A549 (cell line): ENCODE results near the gene THBS3. TPM values are rescaled to one million over a fixed set of nuclear protein-coding genes. Genes with fewer than 3 reads are reported as not detected.

ENCODE experiments used
- ATAC-seq, 2 experiments: fragments of 200-7000 bp in 1 of 2; fragments of >200 bp in 1 of 2; cut with Nextera tagmentation in 1 of 2; cut with Tn5 transposase in 1 of 2; 3 replicates each; pipeline versions ENCODE4 v1.8.0 to v1.9.1; 2018 to 2020; ENCODE audit warnings: mild to moderate bottlenecking in 1 of 2, moderate library complexity in 1 of 2
- CTCF ChIA-PET: fragments of 300-600 bp; sonication (Branson Sonifier 250); formaldehyde crosslinking; extraction: SDS; loops from one replicate; lab custom pipeline; 2021; ENCODE audit warnings: antibody characterized with exemption, inconsistent platforms; lab: Yijun Ruan, JAX
- POLR2A ChIA-PET: fragments of 350-600 bp; formaldehyde crosslinking; extraction: SDS; loops from one replicate; lab custom pipeline; 2021; ENCODE audit warnings: antibody characterized with exemption, inconsistent platforms; lab: Yijun Ruan, JAX
- DNase-seq, 2 experiments: peaks; one replicate each; pipeline versions ENCODE4 v3.0.0 to v3.0.0-alpha.2; 2011 to 2016; ENCODE audit warnings: low read depth in 1 of 2, low spot score in 1 of 2
- FAIRE-seq: peaks from 2 replicates; lab custom pipeline; 2011; peaks lifted over from hg19 to GRCh38; lab: Jason Lieb, UNC
- H3K27ac ChIP-seq, 2 experiments: fragments of >200 bp; sonication (Bioruptor Twin); formaldehyde crosslinking; 3 replicates each; pipeline ENCODE4 v1.5.1; 2016 to 2017
- H3K4me1 ChIP-seq: fragments of >200 bp; sonication (Bioruptor Twin); formaldehyde crosslinking; 3 replicates; pipeline ENCODE4 v1.6.1; 2016
- H3K4me2 ChIP-seq: fragments of >200 bp; sonication (Bioruptor Twin); formaldehyde crosslinking; 3 replicates; pipeline ENCODE4 v1.6.1; 2016
- H3K4me3 ChIP-seq: fragments of >200 bp; sonication (Bioruptor Twin); formaldehyde crosslinking; 3 replicates; pipeline ENCODE4 v1.5.1; 2016
- H3K9me3 ChIP-seq: fragments of >200 bp; sonication (Bioruptor Twin); formaldehyde crosslinking; 3 replicates; pipeline ENCODE4 v1.6.1; 2016
- ATOH8 ChIP-seq: fragments of 250-450 bp; sonication (Bioruptor Pico); IDR thresholded peaks from 2 replicates; pipeline ENCODE4 v1.5.0; 2020; ENCODE audit warnings: low read depth, mild to moderate bottlenecking, moderate library complexity
- CBX2 ChIP-seq: fragments of 200-600 bp; sonication (generic); IDR thresholded peaks from 2 replicates; pipeline ENCODE4 v1.6.1; 2016; ENCODE audit warnings: low read depth, mild to moderate bottlenecking, borderline replicate concordance
- CBX8 ChIP-seq: fragments of 200-600 bp; sonication (generic); IDR thresholded peaks from 2 replicates; pipeline ENCODE4 v1.6.1; 2016
- CHD4 ChIP-seq: fragments of 200-600 bp; sonication (generic); IDR thresholded peaks from 2 replicates; pipeline ENCODE4 v1.6.1; 2016; ENCODE audit warnings: antibody characterized with exemption, mild to moderate bottlenecking, borderline replicate concordance
- CTCF ChIP-seq: fragments of >200 bp; sonication (Bioruptor Twin); formaldehyde crosslinking; IDR thresholded peaks from 3 replicates; pipeline ENCODE4 v1.5.1; 2016
- E2F6 ChIP-seq: IDR thresholded peaks from 2 replicates; pipeline ENCODE4 v1.6.1; 2012; ENCODE audit warnings: low read depth, borderline replicate concordance
- EHMT2 ChIP-seq: fragments of 200-600 bp; sonication (generic); IDR thresholded peaks from 2 replicates; pipeline ENCODE4 v1.6.1; 2016; ENCODE audit warnings: antibody characterized with exemption, low read depth, mild to moderate bottlenecking, moderate library complexity
- FOSB ChIP-seq: fragments of 250-450 bp; sonication (Bioruptor Pico); IDR thresholded peaks from 2 replicates; pipeline ENCODE4 v1.5.0; 2020; ENCODE audit warnings: mild to moderate bottlenecking, moderate library complexity
- FOXS1 ChIP-seq: fragments of 250-450 bp; sonication (Bioruptor Pico); IDR thresholded peaks from 2 replicates; pipeline ENCODE4 v1.5.0; 2020; ENCODE audit warnings: mild to moderate bottlenecking, moderate library complexity
- HDAC2 ChIP-seq: fragments of 200-600 bp; sonication (generic); IDR thresholded peaks from 2 replicates; pipeline ENCODE4 v1.6.1; 2016
- HOXA7 ChIP-seq: fragments of 250-450 bp; sonication (Bioruptor Pico); IDR thresholded peaks from 2 replicates; pipeline ENCODE4 v1.5.0; 2020; ENCODE audit warnings: mild to moderate bottlenecking, moderate library complexity
- HOXB13 ChIP-seq: fragments of 250-450 bp; sonication (Bioruptor Pico); IDR thresholded peaks from 2 replicates; pipeline ENCODE4 v1.5.0; 2020; ENCODE audit warnings: low read depth, mild to moderate bottlenecking, moderate library complexity
- HOXB5 ChIP-seq: fragments of 250-450 bp; sonication (Bioruptor Pico); IDR thresholded peaks from 2 replicates; pipeline ENCODE4 v1.5.0; 2020; ENCODE audit warnings: mild to moderate bottlenecking, moderate library complexity
- JUN ChIP-seq, 2 experiments: fragments of >200 bp; sonication (Bioruptor Twin); formaldehyde crosslinking; IDR thresholded peaks; 2 replicates in 1 of 2; 3 replicates in 1 of 2; pipeline ENCODE4 v1.6.1; 2016 to 2017
- JUNB ChIP-seq: fragments of >200 bp; sonication (Bioruptor Twin); formaldehyde crosslinking; IDR thresholded peaks from 2 replicates; pipeline ENCODE4 v1.6.1; 2016
- MAX ChIP-seq: IDR thresholded peaks from 2 replicates; pipeline ENCODE4 v1.6.1; 2012
- MAZ ChIP-seq: fragments of 150-350 bp; IDR thresholded peaks from 2 replicates; pipeline ENCODE4 v1.6.1; 2014; ENCODE audit warnings: antibody characterized with exemption, low read depth, low read length, borderline replicate concordance
- PBX3 ChIP-seq: IDR thresholded peaks from 2 replicates; pipeline ENCODE4 v1.6.1; 2012
- POLR2A ChIP-seq: IDR thresholded peaks from 2 replicates; pipeline ENCODE4 v1.6.1; 2012; ENCODE audit warnings: mild to moderate bottlenecking, low read length
- POLR2AphosphoS2 ChIP-seq: conservative IDR thresholded peaks from 2 replicates; pipeline ENCODE4 v1.6.1; 2012; ENCODE audit warnings: low read length, improper control_type of control experiment, inconsistent platforms
- RCOR1 ChIP-seq: fragments of 150-350 bp; IDR thresholded peaks from 2 replicates; pipeline ENCODE4 v1.6.1; 2014; ENCODE audit warnings: antibody characterized with exemption, low read length, low read depth
- RNF2 ChIP-seq: fragments of 200-600 bp; sonication (generic); IDR thresholded peaks from 2 replicates; pipeline ENCODE4 v1.6.1; 2016; ENCODE audit warnings: low read depth, mild to moderate bottlenecking, antibody characterized with exemption, moderate library complexity, borderline replicate concordance
- USF2 ChIP-seq: fragments of 450-650 bp; IDR thresholded peaks from 2 replicates; pipeline ENCODE4 v1.6.1; 2014; ENCODE audit warnings: antibody characterized with exemption
- ZNF302 ChIP-seq: fragments of 250-450 bp; sonication (Bioruptor Pico); IDR thresholded peaks from 2 replicates; pipeline ENCODE4 v1.9.0; 2021; ENCODE audit warnings: inconsistent platforms, mild to moderate bottlenecking, moderate library complexity
- WGBS: methylation state at CpG from one replicate; pipeline ENCODE4 v1.1.6; 2017; ENCODE audit errors: missing lambda C conversion rate; 5-methylcytosine and 5-hydroxymethylcytosine counted together
- polyA plus RNA-seq, 4 experiments: library from polyadenylated mRNA; depleted of rRNA in 3 of 4; stranded (reverse); fragments of >200 nt; fragmentation: RNase III in 1 of 4; extraction: RNeasy Plus Mini Kit Qiagen cat#74134 plus additional on column Dnase treatment in 1 of 4; gene quantifications; 2 replicates in 3 of 4; 3 replicates in 1 of 4; pipeline ENCODE4 v1.2.3, GENCODE V29; 2011 to 2017

THBS3 gene
- polyA plus RNA-seq, 2 of the 4 experiments (the other 2 are of a cell fraction) = 12.1 to 13.8 TPM

GRCh38 chr1:155173478-155174323, 34.0 kb downstream of the THBS3 start, which contains the start of gene TRIM46:
TRIM46 (plus strand) TSS chr1:155173849; CDS start chr1:155173967, 118 bp downstream.
- CTCF ChIA-PET = interaction anchor here (0.7 to 15.2 kb wide), 32 partner anchors 8 to 213 kb away, joined by 3 to 384 read pairs (median 6); partner anchors contain the start of genes ADAM15, EFNA1, MTX1 and SLC50A1
- no peak for FAIRE-seq
- H3K4me2 ChIP-seq = peak within 1 kb of the TSS; percentile 95
- H3K4me3 ChIP-seq = peak within 1 kb of the TSS; percentile 80
- WGBS = 21% methylated on average over 23 of the region's 38 CpGs
- H3K27ac ChIP-seq = peak within 1 kb of the TSS; percentile 93 to 99
- POLR2A ChIA-PET = interaction anchor here (0.8 to 4.4 kb wide), 8 partner anchors 20 to 110 kb away, joined by 3 to 54 read pairs (median 4); partner anchors contain the start of genes EFNA4 and SLC50A1
- ATAC-seq = peak; percentile 22 to 43
- no peak for TF ChIP-seq CBX2
- TF ChIP-seq JUN (IDR thresholded peaks at IDR 0.05) = 0 out of 5 replicates have a peak, but pooled peaks of 1 of the 2 experiments have one; percentile 17
- no peak for TF ChIP-seq HDAC2
- no peak for TF ChIP-seq CBX8
- TF ChIP-seq CHD4 = no peak
- no peak for TF ChIP-seq POLR2AphosphoS2
- TF ChIP-seq JUNB = no peak
- peak; percentile 88 for TF ChIP-seq MAX
- TF ChIP-seq ATOH8 (CRISPR knock-in tag) = 0 out of 2 replicates have a peak, but pooled peaks have one; percentile 60
- no peak for TF ChIP-seq HOXA7 (CRISPR knock-in tag)
- TF ChIP-seq ZNF302 = no peak
- TF ChIP-seq CTCF = peak; percentile 27; the same call in 2 of the 3 replicates
- no peak for TF ChIP-seq FOSB (CRISPR knock-in tag)
- peak; percentile 50; the same call in 1 of the 2 replicates for TF ChIP-seq HOXB13
- peak; percentile 37; the same call in 1 of the 2 replicates for TF ChIP-seq USF2
- peak; percentile 94 for TF ChIP-seq E2F6
- TF ChIP-seq PBX3 = no peak
- no peak for TF ChIP-seq RCOR1
- TF ChIP-seq POLR2A = peak; percentile 21; the same call in 1 of the 2 replicates
- no peak for TF ChIP-seq RNF2
- TF ChIP-seq MAZ = no peak
- TF ChIP-seq HOXB5 = no peak
- TF ChIP-seq FOXS1 (CRISPR knock-in tag) = 0 out of 2 replicates have a peak, but pooled peaks have one; percentile 7
- TF ChIP-seq EHMT2 = no peak
- peaks cover 21% of the 10 kb centered on the region for H3K4me1 ChIP-seq
- no peaks in the 10 kb centered on the region for H3K9me3 ChIP-seq
- peak; percentile 65 to 80 for DNase-seq
